H9 (cell line): Measurements from ENCODE around the gene ABCF2. TPM values are rescaled to one million over a fixed set of nuclear protein-coding genes. Genes with fewer than 3 reads are reported as not detected.

Experiments used
- DNase-seq: peaks from one replicate; pipeline ENCODE4 v3.0.0-alpha.2; 2017
- H2AFZ ChIP-seq: one replicate; pipeline ENCODE4 v1.6.1; 2013; ENCODE audit warnings: mild to moderate bottlenecking, low read length, control low read depth, moderate library complexity
- H2AK5ac ChIP-seq: 2 replicates; pipeline ENCODE4 v1.6.1; 2013; ENCODE audit warnings: low read length, control low read depth, mixed read lengths; ENCODE audit not compliant: insufficient read length
- H2BK120ac ChIP-seq: one replicate; pipeline ENCODE4 v1.6.1; 2013; ENCODE audit warnings: low read depth, mild to moderate bottlenecking, low read length, control low read depth, inconsistent platforms; ENCODE audit not compliant: poor library complexity, severe bottlenecking
- H2BK12ac ChIP-seq: 2 replicates; pipeline ENCODE4 v1.6.1; 2013; ENCODE audit warnings: low read length, control low read depth, mixed read lengths, low read depth; ENCODE audit not compliant: insufficient read length
- H2BK15ac ChIP-seq: 2 replicates; pipeline ENCODE4 v1.6.1; 2013; ENCODE audit warnings: low read depth, low read length, control low read depth
- H2BK20ac ChIP-seq: one replicate; pipeline ENCODE4 v1.6.1; 2013; ENCODE audit warnings: low read depth, mild to moderate bottlenecking, low read length, control low read depth, inconsistent platforms; ENCODE audit not compliant: poor library complexity, severe bottlenecking
- H2BK5ac ChIP-seq: 2 replicates; pipeline ENCODE4 v1.6.1; 2013; ENCODE audit warnings: low read length, control low read depth, mixed read lengths; ENCODE audit not compliant: insufficient read length
- H3K14ac ChIP-seq: 2 replicates; pipeline ENCODE4 v1.6.1; 2013; ENCODE audit warnings: low read length, control low read depth; ENCODE audit not compliant: insufficient read depth
- H3K18ac ChIP-seq: 2 replicates; pipeline ENCODE4 v1.6.1; 2013; ENCODE audit warnings: low read depth, mild to moderate bottlenecking, mixed read lengths, low read length, control low read depth; ENCODE audit not compliant: insufficient read length
- H3K23ac ChIP-seq: 2 replicates; pipeline ENCODE4 v1.6.1; 2013; ENCODE audit warnings: low read length, control low read depth, mixed read lengths, low read depth; ENCODE audit not compliant: insufficient read length
- H3K23me2 ChIP-seq: 2 replicates; pipeline ENCODE4 v1.6.1; 2013; ENCODE audit warnings: low read depth, mild to moderate bottlenecking, mixed read lengths, low read length, control low read depth; ENCODE audit not compliant: insufficient read length, poor library complexity, severe bottlenecking
- H3K27ac ChIP-seq: 2 replicates; pipeline ENCODE4 v1.5.1; 2013; ENCODE audit warnings: low read length, control low read depth, mixed read lengths, low read depth; ENCODE audit not compliant: insufficient read length
- H3K27me3 ChIP-seq: 2 replicates; pipeline ENCODE4 v1.6.1; 2013; ENCODE audit warnings: low read length, control low read depth, inconsistent platforms; ENCODE audit not compliant: insufficient read depth
- H3K4ac ChIP-seq: 2 replicates; pipeline ENCODE4 v1.6.1; 2013; ENCODE audit warnings: low read depth, mild to moderate bottlenecking, control low read depth, inconsistent platforms, low read length, moderate library complexity
- H3K4me1 ChIP-seq: 2 replicates; pipeline ENCODE4 v1.6.1; 2013; ENCODE audit warnings: low read length, control low read depth, inconsistent platforms; ENCODE audit not compliant: insufficient read depth
- H3K4me2 ChIP-seq: 2 replicates; pipeline ENCODE4 v1.6.1; 2013; ENCODE audit warnings: low read length, control low read depth, mixed read lengths; ENCODE audit not compliant: insufficient read length, insufficient read depth
- H3K56ac ChIP-seq: 2 replicates; pipeline ENCODE4 v1.6.1; 2013; ENCODE audit warnings: low read depth, mild to moderate bottlenecking, mixed read lengths, low read length, control low read depth; ENCODE audit not compliant: insufficient read length
- H3K79me1 ChIP-seq: 2 replicates; pipeline ENCODE4 v1.6.1; 2013; ENCODE audit warnings: low read depth, mild to moderate bottlenecking, moderate library complexity, low read length, control low read depth, inconsistent platforms; ENCODE audit not compliant: insufficient read depth, poor library complexity, severe bottlenecking
- H3K79me2 ChIP-seq: 2 replicates; pipeline ENCODE4 v1.6.1; 2013; ENCODE audit warnings: low read length, control low read depth, inconsistent platforms; ENCODE audit not compliant: insufficient read depth
- H3K9ac ChIP-seq: 2 replicates; pipeline ENCODE4 v1.6.1; 2013; ENCODE audit warnings: low read length, control low read depth, mixed read lengths; ENCODE audit not compliant: insufficient read length; ENCODE audit errors: extremely low read depth
- H3K9me3 ChIP-seq: one replicate; pipeline ENCODE4 v1.6.1; 2013; ENCODE audit warnings: low read depth, low read length, inconsistent platforms; ENCODE audit not compliant: control insufficient read depth
- H3T11ph ChIP-seq: one replicate; pipeline ENCODE4 v1.6.1; 2013; ENCODE audit warnings: mild to moderate bottlenecking, low read length, control low read depth, inconsistent platforms
- H4K20me1 ChIP-seq: one replicate; pipeline ENCODE4 v1.6.1; 2013; ENCODE audit not compliant: control insufficient read depth, insufficient read length, insufficient read depth
- H4K5ac ChIP-seq: 2 replicates; pipeline ENCODE4 v1.6.1; 2013; ENCODE audit warnings: low read depth, mild to moderate bottlenecking, mixed read lengths, low read length, control low read depth; ENCODE audit not compliant: insufficient read length
- H4K8ac ChIP-seq: replicated peaks from 2 replicates; pipeline ENCODE4 v1.6.1; 2013; ENCODE audit warnings: low read length, control low read depth, mixed read lengths, low read depth; ENCODE audit not compliant: insufficient read length
- H4K91ac ChIP-seq: 2 replicates; pipeline ENCODE4 v1.6.1; 2013; ENCODE audit warnings: low read depth, mild to moderate bottlenecking, moderate library complexity, mixed read lengths, low read length, control low read depth; ENCODE audit not compliant: insufficient read length
- H3K27ac Mint-ChIP-seq, 3 experiments: 2 replicates in 2 of 3; 3 replicates in 1 of 3; pipeline ENCODE4 v1.8.0; 2020 to 2021; ENCODE audit warnings: mixed read lengths in 3 of 3, mild to moderate bottlenecking in 1 of 3, moderate library complexity in 1 of 3
- H3K27me3 Mint-ChIP-seq: 2 replicates; pipeline ENCODE4 v1.8.0; 2021; ENCODE audit warnings: low read depth, mild to moderate bottlenecking, moderate library complexity, mixed read lengths
- H3K36me3 Mint-ChIP-seq, 3 experiments: 2 replicates in 2 of 3; 3 replicates in 1 of 3; pipeline ENCODE4 v1.8.0; 2020 to 2021; ENCODE audit warnings: low read depth in 3 of 3, mixed read lengths in 3 of 3; ENCODE audit not compliant: insufficient read depth in 1 of 3
- H3K4me1 Mint-ChIP-seq, 2 experiments: 2 replicates each; pipeline ENCODE4 v1.8.0; 2020; ENCODE audit warnings: mixed read lengths in 2 of 2
- H3K4me3 Mint-ChIP-seq, 2 experiments: 2 replicates in 1 of 2; 3 replicates in 1 of 2; pipeline ENCODE4 v1.8.0; 2020 to 2021; ENCODE audit warnings: mild to moderate bottlenecking in 2 of 2, mixed read lengths in 2 of 2, moderate library complexity in 1 of 2
- H3K9me3 Mint-ChIP-seq, 2 experiments: 2 replicates in 1 of 2; 3 replicates in 1 of 2; pipeline ENCODE4 v1.8.0; 2020; ENCODE audit warnings: mild to moderate bottlenecking in 2 of 2, mixed read lengths in 2 of 2, moderate library complexity in 1 of 2
- WGBS: extraction: QIAGEN DNeasy Blood & Tissue Kit; methylation state at CpG from one replicate; pipeline ENCODE4 v1.1.7; 2013; ENCODE audit warnings: missing lambda C conversion rate, low lambda C conversion rate, mixed read lengths; ENCODE audit not compliant: insufficient read length; ENCODE audit errors: extremely low coverage; 5-methylcytosine and 5-hydroxymethylcytosine counted together
- total RNA-seq: library from RNA; stranded (reverse); gene quantifications from 2 replicates; pipeline ENCODE4 v1.2.1, GENCODE V29; 2021
- TF ChIP-seq, protein P1 (sequence below): fragments of 200-600 bp; sonication (generic); conservative IDR thresholded peaks from 3 replicates; pipeline ENCODE4 v1.8.0; 2021; ENCODE audit warnings: antibody characterized with exemption, mild to moderate bottlenecking

Gene ABCF2
- total RNA-seq, 1 experiment from 2014 or later: 70.1 TPM

DNA sequence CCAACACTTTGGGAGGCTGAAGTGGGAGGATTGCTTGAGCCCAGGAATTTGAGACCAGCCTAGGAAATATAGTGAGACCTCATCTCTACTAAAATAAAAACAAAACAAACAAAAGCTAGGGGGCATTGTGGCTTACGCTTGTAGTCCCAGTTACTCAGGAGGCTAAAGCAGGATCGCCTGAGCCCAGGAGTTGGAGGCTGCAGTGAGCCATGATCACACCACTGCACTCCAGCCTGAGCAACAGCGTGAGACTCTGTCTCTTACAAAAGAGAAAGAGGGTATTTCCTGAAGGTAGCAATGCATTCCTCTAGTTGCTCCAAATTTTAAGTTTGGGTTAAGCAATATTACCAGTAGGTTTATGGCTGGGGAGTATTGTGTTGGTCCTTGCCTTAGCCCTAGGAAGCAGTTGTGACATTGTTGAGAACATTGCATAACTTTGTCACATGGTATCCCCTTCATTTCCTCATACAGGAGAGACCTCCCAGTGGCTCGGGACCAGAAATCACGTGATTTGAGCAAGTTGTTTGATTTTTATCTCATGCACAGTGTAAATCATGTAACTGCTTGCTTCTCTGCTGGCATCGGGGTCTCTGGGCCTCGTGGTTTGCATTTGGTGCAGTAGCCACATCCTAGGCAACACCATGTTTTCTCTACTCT is 44.8 kb upstream of the ABCF2 start:
- H3K4me3 Mint-ChIP-seq: no peak overlapping the region
- no peaks in the 10 kb centered on the region for H3K23me2 ChIP-seq
- no peak overlapping the region for H4K8ac ChIP-seq
- no peak overlapping the region for H2BK5ac ChIP-seq
- no peaks in the 10 kb centered on the region for H3K4me1 ChIP-seq
- H2BK120ac ChIP-seq: no peak overlapping the region
- H2AFZ ChIP-seq: no peak overlapping the region
- H2BK15ac ChIP-seq: no peak overlapping the region
- no peak overlapping the region for H3K27ac ChIP-seq
- peaks cover 0 to 13% of the 10 kb centered on the region in 2 experiments; a peak in 3 of 4 replicates for H3K4me1 Mint-ChIP-seq
- no peaks in the 10 kb centered on the region for H3K36me3 Mint-ChIP-seq
- H3K56ac ChIP-seq: no peak overlapping the region
- H4K91ac ChIP-seq: no peak overlapping the region
- no peaks in the 10 kb centered on the region for H3K9me3 Mint-ChIP-seq
- no peak overlapping the region for H3K27ac Mint-ChIP-seq
- no peaks in the 10 kb centered on the region; the same call in 1 of the 2 replicates for H3K27me3 ChIP-seq
- DNase-seq: no peak
- no peak overlapping the region for H3K4ac ChIP-seq
- no peaks in the 10 kb centered on the region for H3K79me2 ChIP-seq
- no peak overlapping the region for H3K4me2 ChIP-seq
- no peaks in the 10 kb centered on the region for H3K9me3 ChIP-seq
- WGBS: no CpG with 5 or more reads among the region's 7 CpGs
- TF ChIP-seq, protein P1, sequence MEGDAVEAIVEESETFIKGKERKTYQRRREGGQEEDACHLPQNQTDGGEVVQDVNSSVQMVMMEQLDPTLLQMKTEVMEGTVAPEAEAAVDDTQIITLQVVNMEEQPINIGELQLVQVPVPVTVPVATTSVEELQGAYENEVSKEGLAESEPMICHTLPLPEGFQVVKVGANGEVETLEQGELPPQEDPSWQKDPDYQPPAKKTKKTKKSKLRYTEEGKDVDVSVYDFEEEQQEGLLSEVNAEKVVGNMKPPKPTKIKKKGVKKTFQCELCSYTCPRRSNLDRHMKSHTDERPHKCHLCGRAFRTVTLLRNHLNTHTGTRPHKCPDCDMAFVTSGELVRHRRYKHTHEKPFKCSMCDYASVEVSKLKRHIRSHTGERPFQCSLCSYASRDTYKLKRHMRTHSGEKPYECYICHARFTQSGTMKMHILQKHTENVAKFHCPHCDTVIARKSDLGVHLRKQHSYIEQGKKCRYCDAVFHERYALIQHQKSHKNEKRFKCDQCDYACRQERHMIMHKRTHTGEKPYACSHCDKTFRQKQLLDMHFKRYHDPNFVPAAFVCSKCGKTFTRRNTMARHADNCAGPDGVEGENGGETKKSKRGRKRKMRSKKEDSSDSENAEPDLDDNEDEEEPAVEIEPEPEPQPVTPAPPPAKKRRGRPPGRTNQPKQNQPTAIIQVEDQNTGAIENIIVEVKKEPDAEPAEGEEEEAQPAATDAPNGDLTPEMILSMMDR: no peak
- H4K5ac ChIP-seq: no peak overlapping the region
- no peak overlapping the region for H3T11ph ChIP-seq
- no peak overlapping the region for H2AK5ac ChIP-seq
- peaks cover 51% of the 10 kb centered on the region for H3K27me3 Mint-ChIP-seq
- H3K79me1 ChIP-seq: no peaks in the 10 kb centered on the region
- H2BK12ac ChIP-seq: no peak overlapping the region
- no peak overlapping the region for H2BK20ac ChIP-seq
- no peaks in the 10 kb centered on the region for H4K20me1 ChIP-seq
- no peak overlapping the region for H3K9ac ChIP-seq
- no peak overlapping the region for H3K23ac ChIP-seq
- no peak overlapping the region for H3K14ac ChIP-seq
- no peak overlapping the region for H3K18ac ChIP-seq
